GM12875 (cell line): ENCODE results near the gene KLRC4.
"Not testable (repeated sequence)": the region's sequence is repeated elsewhere in the genome, so short reads cannot be mapped to it uniquely, and the experiment has no call there.

Experiments used
- H3K4me3 ChIP-seq: one replicate; pipeline ENCODE4 v1.5.1; 2011; ENCODE audit warnings: low read depth, low read length, control low read depth
- TF ChIP-seq, protein P1 (sequence below): IDR thresholded peaks from 2 replicates; pipeline ENCODE4 v1.5.1; 2011; ENCODE audit warnings: low read depth, mild to moderate bottlenecking, control low read depth, inconsistent platforms, low read length, moderate library complexity, borderline replicate concordance; ENCODE audit not compliant: insufficient read depth

KLRC4 gene, protein sequence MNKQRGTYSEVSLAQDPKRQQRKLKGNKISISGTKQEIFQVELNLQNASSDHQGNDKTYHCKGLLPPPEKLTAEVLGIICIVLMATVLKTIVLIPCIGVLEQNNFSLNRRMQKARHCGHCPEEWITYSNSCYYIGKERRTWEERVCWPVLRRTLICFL

DNA sequence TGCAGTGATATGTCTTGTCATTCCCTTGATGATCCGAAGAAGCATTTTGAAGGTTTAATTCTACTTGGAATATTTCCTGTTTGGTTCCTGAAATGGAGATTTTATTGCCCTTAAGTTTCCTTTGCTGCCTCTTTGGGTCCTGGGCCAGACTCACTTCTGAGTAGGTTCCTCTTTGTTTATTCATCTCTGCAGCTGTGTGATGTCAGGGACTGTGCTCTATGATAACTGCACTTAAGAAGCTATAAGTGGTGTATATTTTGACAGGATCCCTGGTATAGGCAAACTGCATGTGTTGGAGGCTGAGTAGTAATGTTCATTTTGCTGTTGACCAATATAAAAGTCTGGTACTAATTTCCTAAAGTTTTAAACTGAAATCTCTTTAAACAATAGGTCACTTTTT lies at the start of gene KLRC4:
Gene KLRC4 (minus strand): TSS at position 366 of the 400 bp plus-strand sequence. CDS start 182 bp downstream, at position 184.
- no peak within 1 kb of the TSS for H3K4me3 ChIP-seq

DNA sequence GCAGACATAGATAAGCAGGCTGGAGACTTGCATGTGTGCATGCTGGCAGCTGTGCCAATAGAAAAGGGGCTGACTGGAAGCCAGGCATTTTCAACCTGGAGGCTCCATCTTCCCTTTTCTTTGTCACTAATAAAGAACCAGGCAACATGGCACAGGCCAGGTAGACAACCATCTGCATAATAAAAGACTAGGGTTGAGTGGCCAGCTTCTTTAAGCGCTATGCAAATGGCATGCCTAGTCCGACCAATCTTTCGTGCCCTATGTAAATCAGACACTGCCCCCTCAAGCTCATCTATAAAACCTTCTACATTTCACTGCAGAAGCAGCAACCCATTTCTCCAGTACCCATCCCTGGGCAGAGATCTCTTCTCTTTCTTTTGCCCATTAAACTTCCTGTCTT lies 48.2 kb upstream of the KLRC4 start:
- TF ChIP-seq, protein P1, sequence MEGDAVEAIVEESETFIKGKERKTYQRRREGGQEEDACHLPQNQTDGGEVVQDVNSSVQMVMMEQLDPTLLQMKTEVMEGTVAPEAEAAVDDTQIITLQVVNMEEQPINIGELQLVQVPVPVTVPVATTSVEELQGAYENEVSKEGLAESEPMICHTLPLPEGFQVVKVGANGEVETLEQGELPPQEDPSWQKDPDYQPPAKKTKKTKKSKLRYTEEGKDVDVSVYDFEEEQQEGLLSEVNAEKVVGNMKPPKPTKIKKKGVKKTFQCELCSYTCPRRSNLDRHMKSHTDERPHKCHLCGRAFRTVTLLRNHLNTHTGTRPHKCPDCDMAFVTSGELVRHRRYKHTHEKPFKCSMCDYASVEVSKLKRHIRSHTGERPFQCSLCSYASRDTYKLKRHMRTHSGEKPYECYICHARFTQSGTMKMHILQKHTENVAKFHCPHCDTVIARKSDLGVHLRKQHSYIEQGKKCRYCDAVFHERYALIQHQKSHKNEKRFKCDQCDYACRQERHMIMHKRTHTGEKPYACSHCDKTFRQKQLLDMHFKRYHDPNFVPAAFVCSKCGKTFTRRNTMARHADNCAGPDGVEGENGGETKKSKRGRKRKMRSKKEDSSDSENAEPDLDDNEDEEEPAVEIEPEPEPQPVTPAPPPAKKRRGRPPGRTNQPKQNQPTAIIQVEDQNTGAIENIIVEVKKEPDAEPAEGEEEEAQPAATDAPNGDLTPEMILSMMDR: no peak
- H3K4me3 ChIP-seq: no peak overlapping the region

More for the DNA sequence above, at the start of gene KLRC4:
- TF ChIP-seq, protein P1: no peak

DNA sequence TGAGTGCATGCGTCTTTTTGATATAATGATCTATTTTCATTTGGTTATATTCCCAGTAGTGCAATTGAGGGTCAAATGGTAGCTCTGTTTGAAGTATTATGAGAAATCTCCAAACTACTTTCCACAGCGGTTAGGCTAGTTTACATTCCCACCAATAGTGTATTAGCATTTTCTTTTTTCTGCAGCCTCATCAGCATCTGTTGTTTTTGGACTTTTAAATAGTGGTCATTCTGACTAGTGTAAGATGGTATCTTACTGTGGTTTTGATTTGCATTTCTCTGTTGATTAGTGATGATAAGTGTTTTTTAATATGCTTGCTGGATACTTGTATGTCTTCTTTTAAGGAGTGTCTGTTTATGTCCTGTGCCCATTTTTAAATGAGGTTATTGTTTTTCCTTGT lies 47.3 kb upstream of the KLRC4 start:
- TF ChIP-seq, protein P1: no peak
- H3K4me3 ChIP-seq: no peak overlapping the region

DNA sequence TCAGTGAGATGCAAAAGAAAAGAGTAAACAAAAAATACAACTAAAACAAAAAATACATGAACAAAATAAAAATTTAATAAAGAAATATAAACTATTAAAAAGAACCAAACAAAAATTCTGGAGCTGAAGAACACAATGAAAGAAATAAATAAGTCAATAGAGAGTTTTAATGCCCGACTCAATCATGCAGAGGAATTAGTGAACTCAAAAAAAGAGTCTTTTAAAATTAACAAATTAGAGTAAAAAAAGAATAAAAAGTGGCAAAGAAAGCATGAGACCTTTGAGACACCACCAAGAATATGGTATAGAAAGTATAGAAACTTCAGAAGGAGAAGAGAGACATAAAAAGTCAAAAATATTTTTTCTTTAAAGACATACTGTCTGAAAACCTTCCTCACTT lies 46.2 kb upstream of the KLRC4 start:
- TF ChIP-seq, protein P1: no peak

DNA sequence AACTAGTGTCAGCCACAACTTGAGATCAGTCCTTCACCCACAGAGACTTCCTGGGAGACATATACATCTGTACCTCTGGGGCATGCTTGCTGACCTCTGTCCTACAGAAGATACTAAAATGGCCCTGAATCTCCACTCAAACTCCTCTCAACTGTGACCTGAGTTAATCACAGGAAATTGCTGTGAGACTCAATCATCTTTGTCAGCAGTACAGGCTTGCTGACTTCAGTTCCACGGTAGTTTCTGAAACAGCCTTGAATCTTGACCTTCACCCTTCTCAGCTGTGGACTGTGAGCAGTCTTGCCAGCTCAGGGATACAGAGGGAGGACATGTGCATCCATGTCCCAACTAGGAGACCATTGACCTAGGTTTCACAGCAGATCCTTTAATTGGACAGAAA lies 45.0 kb upstream of the KLRC4 start:
- no peak overlapping the region for H3K4me3 ChIP-seq
- TF ChIP-seq, protein P1: no peak

More for the DNA sequence above, 46.2 kb upstream of the KLRC4 start:
- no peak overlapping the region for H3K4me3 ChIP-seq

DNA sequence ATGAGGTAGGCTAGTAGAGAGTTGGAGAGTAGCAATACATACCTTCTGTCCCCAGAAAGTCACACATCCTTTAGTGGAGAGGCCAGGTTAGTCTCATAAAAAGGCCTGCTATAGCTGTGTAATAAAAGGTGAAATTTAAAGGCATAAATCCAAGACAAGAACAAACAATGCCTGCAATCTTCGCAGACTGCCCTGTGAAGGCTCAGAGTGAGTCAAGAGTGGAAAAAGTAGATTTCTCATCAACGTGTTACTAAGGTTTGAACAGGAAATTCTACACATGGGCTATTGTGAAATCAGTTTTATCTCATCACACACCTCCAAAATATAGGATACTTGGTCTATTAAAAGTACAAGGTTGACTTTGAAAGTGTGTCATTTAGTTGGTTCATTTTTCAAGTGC lies 43.6 kb upstream of the KLRC4 start, which contains the start of gene KLRC1:
Gene KLRC1 (minus strand): TSS at position 222 of the 400 bp plus-strand sequence. CDS start 2,221 bp downstream, outside the sequence.
- no peak within 1 kb of the TSS for H3K4me3 ChIP-seq
- TF ChIP-seq, protein P1: no peak

DNA sequence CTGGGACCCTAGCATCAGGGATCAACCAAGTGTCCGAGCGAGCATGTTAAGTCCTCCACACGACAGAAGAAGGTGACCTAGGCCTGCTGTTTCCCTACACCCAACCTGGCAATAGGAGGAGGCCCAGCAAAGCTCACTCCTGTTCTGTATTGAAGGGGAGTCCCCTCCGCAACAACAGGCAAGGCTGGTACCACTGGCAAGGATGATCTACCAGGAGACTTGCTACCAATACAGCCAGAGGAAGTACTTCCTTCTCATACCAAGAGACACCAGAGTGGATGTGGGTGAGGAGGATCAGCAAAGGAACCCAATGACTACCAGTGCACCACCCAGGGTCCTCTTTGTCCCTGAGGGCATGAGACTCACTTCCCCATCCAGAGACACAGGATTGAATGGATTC lies 38.7 kb upstream of the KLRC4 start:
- H3K4me3 ChIP-seq: no peak overlapping the region
- TF ChIP-seq, protein P1: no peak

DNA sequence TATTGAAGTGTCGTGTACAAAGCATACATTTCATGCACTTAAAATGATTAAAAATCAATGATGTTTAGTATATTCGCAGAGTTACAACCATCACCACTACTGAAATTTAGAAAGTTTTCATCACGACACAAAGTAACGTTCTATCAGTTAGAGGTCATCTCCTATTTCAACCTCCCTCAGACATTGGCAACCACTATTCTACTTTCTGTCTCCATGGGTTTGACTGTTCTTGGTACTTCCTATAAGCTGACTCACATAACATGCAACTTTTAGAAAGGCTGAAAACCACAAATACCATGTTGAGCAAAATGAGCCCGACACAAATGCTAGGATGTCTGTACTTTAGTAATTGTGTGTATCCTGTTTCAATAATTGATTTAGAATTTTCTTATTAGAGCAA lies 36.5 kb upstream of the KLRC4 start:
- not testable (repeated sequence) for H3K4me3 ChIP-seq

DNA sequence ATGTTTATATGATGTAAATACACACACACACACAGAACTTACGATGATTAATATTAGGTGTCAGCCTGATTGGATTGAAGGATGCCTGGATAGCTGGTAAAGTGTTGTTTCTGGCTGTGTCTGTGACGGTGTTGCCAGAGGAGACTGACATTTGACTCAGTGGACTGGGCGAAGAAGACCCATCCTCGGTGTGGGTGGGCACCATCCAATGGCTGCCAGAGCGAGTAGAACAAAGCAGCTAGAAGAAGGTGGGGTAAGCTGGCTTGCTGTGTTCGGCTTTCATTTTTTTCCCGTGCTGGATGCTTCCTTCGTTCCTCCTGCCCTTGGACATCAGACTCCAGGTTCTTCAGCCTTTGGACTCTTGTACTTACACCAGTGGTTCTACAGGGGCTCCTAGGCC lies 31.6 kb upstream of the KLRC4 start:
- H3K4me3 ChIP-seq: not testable (repeated sequence)

DNA sequence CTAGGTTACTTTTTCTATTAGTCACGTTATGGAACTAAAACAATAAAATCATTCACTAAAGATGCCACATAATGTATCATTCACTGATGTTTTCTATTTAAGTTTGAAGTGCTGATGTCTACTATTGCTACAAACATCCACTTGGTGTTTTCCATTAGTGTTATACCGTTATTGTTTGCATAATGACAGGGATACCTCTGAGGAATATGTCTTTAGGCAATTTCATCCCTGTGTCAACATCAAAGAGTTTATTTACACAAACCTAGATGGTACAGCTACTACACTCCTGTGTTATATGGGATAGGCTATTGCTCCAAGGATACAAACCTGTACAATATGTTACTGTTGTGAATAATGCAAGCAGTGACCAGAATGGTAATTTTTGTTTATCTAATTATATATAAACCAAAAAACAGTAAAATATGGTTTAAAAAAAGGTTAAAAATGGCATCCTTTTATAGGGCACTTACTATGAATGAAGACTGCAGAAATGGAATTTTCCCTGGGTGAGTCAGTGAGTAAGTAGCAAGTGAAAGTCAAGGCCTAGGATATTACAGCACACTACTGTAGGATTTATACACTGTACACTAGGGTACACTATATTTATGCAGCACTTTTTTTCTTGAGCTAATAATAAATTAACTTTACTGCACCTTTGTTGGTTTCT lies 30.2 kb upstream of the KLRC4 start:
- not testable (repeated sequence) for H3K4me3 ChIP-seq

DNA sequence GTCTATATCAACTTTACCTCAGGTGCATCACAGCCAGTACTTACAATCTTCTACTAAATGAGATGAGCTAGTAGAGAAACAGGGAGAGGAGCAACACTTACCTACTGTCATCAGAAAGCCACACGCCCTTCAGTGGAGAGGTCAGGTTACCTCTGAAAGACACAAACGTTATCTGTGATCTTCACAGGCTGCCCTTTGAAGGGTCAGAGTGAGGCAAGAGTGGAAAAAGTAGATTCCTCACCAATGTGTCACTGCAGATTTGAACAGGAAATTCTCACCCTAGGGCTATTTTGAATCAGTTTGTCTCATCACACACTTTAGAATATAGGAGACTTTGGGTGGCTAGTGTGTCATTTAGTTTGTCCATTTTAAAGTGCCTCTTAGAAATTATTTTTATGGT lies 28.0 kb upstream of the KLRC4 start:
- H3K4me3 ChIP-seq: not testable (repeated sequence)

DNA sequence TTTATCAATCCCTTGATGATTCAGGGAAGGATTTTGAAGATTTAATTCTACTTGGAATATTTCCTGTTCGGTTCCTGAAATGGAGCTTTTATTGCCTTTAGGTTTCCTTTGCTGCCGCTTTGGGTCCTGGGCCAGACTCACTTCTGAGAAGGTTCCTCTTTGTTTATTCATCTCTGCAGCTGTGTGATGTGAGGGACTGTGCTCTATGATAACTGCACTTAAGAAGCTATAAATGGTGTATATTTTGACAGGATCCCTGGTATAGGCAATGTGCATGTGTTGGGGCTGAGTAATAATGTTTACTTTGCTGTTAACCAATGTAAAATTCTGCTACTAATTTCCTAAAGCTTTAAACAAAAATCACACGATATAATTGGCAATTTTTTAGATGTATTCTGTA lies 26.3 kb upstream of the KLRC4 start, which contains the start of gene KLRC2:
Gene KLRC2 (minus strand): TSS at position 195 of the 400 bp plus-strand sequence. CDS start 24 bp downstream, at position 171.
- H3K4me3 ChIP-seq: not testable (repeated sequence)
